Activated CD4-positive, alpha-beta T cell treated with anti-CD3 and anti-CD28 coated beads for 36 hours (primary cell): Measurements from ENCODE around the gene PTPRF. TPM values are rescaled to one million over a fixed set of nuclear protein-coding genes. Genes with fewer than 3 reads are reported as not detected.

Source experiments
- ATAC-seq: fragments of 200-7000 bp; cut with Tn5 transposase; one replicate; pipeline ENCODE4 v1.10.0; 2021; ENCODE audit warnings: mild to moderate bottlenecking, moderate library complexity
- CTCF ChIA-PET: fragments of 350-600 bp; sonication (Branson Sonifier 250); formaldehyde crosslinking; loops from one replicate; lab custom pipeline; 2021; ENCODE audit warnings: antibody characterized with exemption; lab: Charles Lee
- POLR2A ChIA-PET: fragments of 350-600 bp; sonication (Branson Sonifier 250); formaldehyde crosslinking; loops from one replicate; lab custom pipeline; 2021; ENCODE audit warnings: antibody characterized with exemption, inconsistent platforms; lab: Charles Lee
- DNase-seq: peaks from one replicate; pipeline ENCODE4 v3.0.0-alpha.2; 2020
- H3K27ac Mint-ChIP-seq: one replicate; pipeline ENCODE4 v1.8.0; 2021; ENCODE audit warnings: mixed read lengths
- H3K27me3 Mint-ChIP-seq: one replicate; pipeline ENCODE4 v1.8.0; 2021; ENCODE audit warnings: mixed read lengths
- H3K36me3 Mint-ChIP-seq: one replicate; pipeline ENCODE4 v1.8.0; 2021; ENCODE audit warnings: low read depth, mixed read lengths
- H3K4me1 Mint-ChIP-seq: one replicate; pipeline ENCODE4 v1.8.0; 2021; ENCODE audit warnings: mixed read lengths
- H3K4me3 Mint-ChIP-seq: one replicate; pipeline ENCODE4 v1.8.0; 2021; ENCODE audit warnings: mild to moderate bottlenecking, moderate library complexity, mixed read lengths
- H3K9me3 Mint-ChIP-seq: one replicate; pipeline ENCODE4 v1.8.0; 2021; ENCODE audit warnings: low read depth, mixed read lengths
- intact Hi-C, 2 experiments: fragments of 100-400 bp; cut with DNase I in 1 of 2; cut with micrococcal nuclease in 1 of 2; formaldehyde crosslinking; loops; one replicate each; pipeline versions ENCODE4 v1.14.2 to v1.15.1; 2022 to 2024; cut with DNase I, micrococcal nuclease
- total RNA-seq, 2 experiments: library from RNA; stranded (reverse); gene quantifications; one replicate each; pipeline ENCODE4 v1.2.3, GENCODE V29; 2021

Gene PTPRF
- total RNA-seq, 2 experiments from 2014 or later: 5.1 to 6.8 TPM

- POLR2A ChIA-PET: no interaction called here
These were observed 69.6 kb downstream of the PTPRF start for GRCh38 chr1:43600033-43601020.

DNA sequence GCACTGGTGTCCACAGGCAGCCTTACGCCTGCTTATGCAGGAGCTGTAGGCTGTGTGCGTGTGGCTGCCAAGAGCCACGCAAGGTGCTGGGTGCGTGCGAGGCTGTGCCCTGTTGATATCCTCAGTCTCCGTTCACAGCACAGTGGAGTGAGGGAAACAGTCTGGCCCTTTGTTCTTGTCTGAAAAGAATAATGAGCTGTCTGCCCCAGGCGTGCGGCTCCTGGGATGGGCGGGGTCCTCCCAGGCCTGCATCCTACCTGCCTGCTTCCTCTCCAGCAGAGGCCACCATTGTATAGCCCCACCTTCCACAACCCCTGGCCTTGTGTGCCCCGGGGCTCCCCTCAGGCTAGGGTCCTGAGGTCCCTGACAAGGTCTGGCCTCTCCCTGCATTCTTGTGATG, 72.3 kb downstream of the PTPRF start:
- H3K9me3 Mint-ChIP-seq: no peaks in the 10 kb centered on the region
- no peaks in the 10 kb centered on the region for H3K27me3 Mint-ChIP-seq
- H3K4me3 Mint-ChIP-seq: no peak overlapping the region
- intact Hi-C loops: no loop called here
- ChIA-PET CTCF (interaction anchor here (0.6 kb wide), 1 partner anchor 839 kb away, joined by 3 read pairs; no protein-coding TSS in a partner anchor), POLR2A (no interaction called here)
- no peak overlapping the region for H3K27ac Mint-ChIP-seq
- no peaks in the 10 kb centered on the region for H3K36me3 Mint-ChIP-seq
- no peak for ATAC-seq
- DNase-seq: no peak
- H3K4me1 Mint-ChIP-seq: no peaks in the 10 kb centered on the region

More at GRCh38 chr1:43600033-43601020, 69.6 kb downstream of the PTPRF start:
- CTCF ChIA-PET: no interaction called here
- no peak overlapping the region for H3K27ac Mint-ChIP-seq
- no peaks in the 10 kb centered on the region for H3K9me3 Mint-ChIP-seq
- no peaks in the 10 kb centered on the region for H3K4me1 Mint-ChIP-seq
- no peaks in the 10 kb centered on the region for H3K36me3 Mint-ChIP-seq
- no peak overlapping the region for H3K4me3 Mint-ChIP-seq
- no peak for DNase-seq
- intact Hi-C loops: no loop called here
- no peaks in the 10 kb centered on the region for H3K27me3 Mint-ChIP-seq
- ATAC-seq: no peak

DNA sequence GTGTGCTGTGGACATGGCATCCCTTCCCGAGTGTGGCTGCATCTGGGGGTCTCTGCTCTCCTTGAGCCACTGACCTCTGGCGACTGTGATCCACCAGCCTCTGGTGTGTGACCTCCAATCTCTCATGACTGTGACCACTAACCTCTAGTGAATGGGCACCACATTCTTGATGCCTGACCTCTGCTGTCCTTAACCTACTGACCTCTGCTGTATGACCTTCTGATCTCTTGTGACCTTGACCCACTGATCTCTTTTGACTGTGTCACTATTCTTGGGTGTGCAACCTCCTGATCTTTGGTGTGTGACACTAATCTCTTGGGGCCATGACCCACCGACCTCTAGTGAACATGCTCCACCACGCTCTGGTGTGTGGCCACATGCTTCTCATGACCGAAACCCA, 73.5 kb downstream of the PTPRF start:
- no peaks in the 10 kb centered on the region for H3K36me3 Mint-ChIP-seq
- ChIA-PET CTCF (no interaction called here), POLR2A (no interaction called here)
- H3K27me3 Mint-ChIP-seq: no peaks in the 10 kb centered on the region
- H3K4me1 Mint-ChIP-seq: no peaks in the 10 kb centered on the region
- no peak overlapping the region for H3K27ac Mint-ChIP-seq
- H3K9me3 Mint-ChIP-seq: no peaks in the 10 kb centered on the region
- ATAC-seq (no peak), DNase-seq (no peak)
- H3K4me3 Mint-ChIP-seq: no peak overlapping the region
- intact Hi-C loops: no loop called here

DNA sequence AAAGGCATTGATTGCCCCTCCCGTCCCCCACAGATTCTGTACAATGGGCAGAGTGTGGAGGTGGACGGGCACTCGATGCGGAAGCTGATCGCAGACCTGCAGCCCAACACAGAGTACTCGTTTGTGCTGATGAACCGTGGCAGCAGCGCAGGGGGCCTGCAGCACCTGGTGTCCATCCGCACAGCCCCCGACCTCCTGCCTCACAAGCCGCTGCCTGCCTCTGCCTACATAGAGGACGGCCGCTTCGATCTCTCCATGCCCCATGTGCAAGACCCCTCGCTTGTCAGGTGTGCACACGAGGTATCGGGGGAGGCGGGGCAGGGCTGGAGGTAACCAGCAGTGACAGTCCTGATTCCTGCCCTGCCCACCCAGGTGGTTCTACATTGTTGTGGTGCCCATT, 74.5 kb downstream of the PTPRF start:
- ATAC-seq (no peak), DNase-seq (no peak)
- no peaks in the 10 kb centered on the region for H3K36me3 Mint-ChIP-seq
- ChIA-PET CTCF (no interaction called here), POLR2A (no interaction called here)
- H3K4me1 Mint-ChIP-seq: no peaks in the 10 kb centered on the region
- intact Hi-C loops: no loop called here
- no peaks in the 10 kb centered on the region for H3K27me3 Mint-ChIP-seq
- no peak overlapping the region for H3K27ac Mint-ChIP-seq
- no peaks in the 10 kb centered on the region for H3K9me3 Mint-ChIP-seq
- no peak overlapping the region for H3K4me3 Mint-ChIP-seq

- intact Hi-C loops: no loop called here
- no peaks in the 10 kb centered on the region for H3K9me3 Mint-ChIP-seq
- no peaks in the 10 kb centered on the region for H3K27me3 Mint-ChIP-seq
- H3K36me3 Mint-ChIP-seq: no peaks in the 10 kb centered on the region
- H3K4me1 Mint-ChIP-seq: no peaks in the 10 kb centered on the region
- H3K4me3 Mint-ChIP-seq: no peak overlapping the region
- POLR2A ChIA-PET: no interaction called here
- DNase-seq (no peak), ATAC-seq (no peak)
- CTCF ChIA-PET: no interaction called here
- H3K27ac Mint-ChIP-seq: no peak overlapping the region
These were observed 75.1 kb downstream of the PTPRF start for GRCh38 chr1:43605766-43606165.

DNA sequence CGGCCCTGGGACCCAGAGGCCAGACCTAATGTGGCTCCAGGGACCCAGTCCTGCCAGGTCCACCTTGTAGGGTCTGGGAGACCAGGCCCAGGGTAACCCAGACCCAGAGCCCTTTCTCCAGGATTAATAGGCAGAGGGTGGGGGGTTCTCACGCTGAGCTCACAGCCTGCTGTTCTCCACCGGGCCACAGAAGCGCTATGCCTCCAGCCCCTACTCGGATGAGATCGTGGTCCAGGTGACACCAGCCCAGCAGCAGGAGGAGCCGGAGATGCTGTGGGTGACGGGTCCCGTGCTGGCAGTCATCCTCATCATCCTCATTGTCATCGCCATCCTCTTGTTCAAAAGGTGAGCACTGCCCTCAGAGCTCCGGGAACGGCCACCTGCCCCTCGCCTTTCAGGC, 75.9 kb downstream of the PTPRF start:
- no peaks in the 10 kb centered on the region for H3K4me1 Mint-ChIP-seq
- no peak for ATAC-seq
- H3K4me3 Mint-ChIP-seq: no peak overlapping the region
- H3K27ac Mint-ChIP-seq: no peak overlapping the region
- intact Hi-C loops: no loop called here
- ChIA-PET POLR2A (no interaction called here), CTCF (interaction anchor here (0.6 kb wide), 1 partner anchor 336 kb away, joined by 3 read pairs; no protein-coding TSS in a partner anchor)
- H3K36me3 Mint-ChIP-seq: no peaks in the 10 kb centered on the region
- DNase-seq: no peak
- no peaks in the 10 kb centered on the region for H3K9me3 Mint-ChIP-seq
- H3K27me3 Mint-ChIP-seq: no peaks in the 10 kb centered on the region

DNA sequence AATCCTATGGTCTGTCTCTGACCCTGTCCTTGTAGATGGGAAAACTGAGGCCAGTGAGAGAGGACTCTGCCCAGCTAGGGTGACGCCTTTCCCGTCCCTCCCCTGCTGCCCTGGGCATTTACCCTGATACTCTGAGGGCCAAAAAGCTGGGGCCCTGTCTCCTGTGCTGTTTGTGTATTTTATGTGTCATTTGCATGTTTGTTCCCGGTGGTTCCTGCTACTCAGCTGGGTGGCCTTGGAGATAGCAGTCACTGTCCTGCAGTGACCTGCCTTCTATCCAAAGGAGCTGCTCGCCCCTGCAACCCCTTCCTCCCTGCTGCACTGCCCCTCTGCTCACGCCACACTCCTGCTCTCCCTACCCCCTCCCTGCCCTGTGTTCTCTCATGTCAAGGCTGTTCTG, 78.1 kb downstream of the PTPRF start:
- DNase-seq (no peak), ATAC-seq (no peak)
- ChIA-PET POLR2A (no interaction called here), CTCF (no interaction called here)
- Mint-ChIP-seq H3K27ac (no peak overlapping the region), H3K9me3 (no peaks in the 10 kb centered on the region), H3K36me3 (no peaks in the 10 kb centered on the region), H3K4me1 (no peaks in the 10 kb centered on the region), H3K27me3 (no peaks in the 10 kb centered on the region), H3K4me3 (no peak overlapping the region)
- intact Hi-C loops: no loop called here

GRCh38 chr1:43610339-43610738, 79.7 kb downstream of the PTPRF start:
- H3K9me3 Mint-ChIP-seq: no peaks in the 10 kb centered on the region
- no peak for DNase-seq
- no peak overlapping the region for H3K27ac Mint-ChIP-seq
- CTCF ChIA-PET: no interaction called here
- intact Hi-C loops: no loop called here
- POLR2A ChIA-PET: no interaction called here
- H3K27me3 Mint-ChIP-seq: no peaks in the 10 kb centered on the region
- H3K4me3 Mint-ChIP-seq: no peak overlapping the region
- H3K36me3 Mint-ChIP-seq: no peaks in the 10 kb centered on the region
- H3K4me1 Mint-ChIP-seq: no peaks in the 10 kb centered on the region
- ATAC-seq: no peak

- ChIA-PET CTCF (no interaction called here), POLR2A (no interaction called here)
- H3K4me1 Mint-ChIP-seq: no peaks in the 10 kb centered on the region
These were observed 81.3 kb downstream of the PTPRF start for GRCh38 chr1:43611950-43612349.

DNA sequence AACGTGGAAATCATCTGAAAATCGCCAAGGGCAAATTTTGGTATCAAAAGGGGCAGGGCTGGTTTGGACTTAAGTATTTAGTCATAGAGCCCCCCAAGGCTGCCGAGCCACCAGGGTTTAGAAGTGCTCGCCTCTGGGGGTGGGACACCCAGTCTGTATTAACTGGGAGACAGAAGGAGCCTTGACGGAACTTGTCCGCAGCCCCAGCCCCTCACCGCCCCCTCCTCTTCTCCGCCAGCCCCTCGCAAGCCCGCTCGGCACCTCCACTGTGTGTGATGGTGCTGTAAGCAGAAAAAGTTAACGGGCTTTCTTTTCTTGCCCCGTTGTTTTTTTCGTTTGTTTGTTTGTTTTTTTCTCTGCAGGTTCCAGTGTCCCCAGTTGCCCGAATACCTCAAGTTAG, 81.7 kb downstream of the PTPRF start:
- Mint-ChIP-seq H3K4me1 (no peaks in the 10 kb centered on the region), H3K9me3 (no peaks in the 10 kb centered on the region), H3K27ac (no peak overlapping the region), H3K27me3 (no peaks in the 10 kb centered on the region), H3K4me3 (no peak overlapping the region), H3K36me3 (no peaks in the 10 kb centered on the region)
- ATAC-seq: no peak
- intact Hi-C loops: no loop called here
- DNase-seq: no peak
- ChIA-PET CTCF (no interaction called here), POLR2A (no interaction called here)

More at GRCh38 chr1:43611950-43612349, 81.3 kb downstream of the PTPRF start:
- H3K4me3 Mint-ChIP-seq: no peak overlapping the region
- DNase-seq (no peak), ATAC-seq (no peak)
- intact Hi-C loops: no loop called here
- no peaks in the 10 kb centered on the region for H3K9me3 Mint-ChIP-seq
- no peak overlapping the region for H3K27ac Mint-ChIP-seq
- H3K27me3 Mint-ChIP-seq: no peaks in the 10 kb centered on the region
- H3K36me3 Mint-ChIP-seq: no peaks in the 10 kb centered on the region

- Mint-ChIP-seq H3K4me3 (no peak overlapping the region), H3K9me3 (no peaks in the 10 kb centered on the region), H3K36me3 (no peaks in the 10 kb centered on the region), H3K27ac (no peak overlapping the region), H3K27me3 (no peaks in the 10 kb centered on the region), H3K4me1 (no peaks in the 10 kb centered on the region)
- intact Hi-C loops: no loop called here
- ATAC-seq (no peak), DNase-seq (no peak)
- ChIA-PET CTCF (no interaction called here), POLR2A (no interaction called here)
These were observed 82.6 kb downstream of the PTPRF start for GRCh38 chr1:43613075-43613942.
